ENCODE results near the gene FST. TPM values are rescaled to one million over a fixed set of nuclear protein-coding genes. Genes with fewer than 3 reads are reported as not detected.

Gene FST
- total and polyA plus RNA-seq, 2 of the 13 experiments (the other 11 are each of a cell fraction or from before 2014, with no cell fraction given) = 38.6 to 136 TPM

DNA sequence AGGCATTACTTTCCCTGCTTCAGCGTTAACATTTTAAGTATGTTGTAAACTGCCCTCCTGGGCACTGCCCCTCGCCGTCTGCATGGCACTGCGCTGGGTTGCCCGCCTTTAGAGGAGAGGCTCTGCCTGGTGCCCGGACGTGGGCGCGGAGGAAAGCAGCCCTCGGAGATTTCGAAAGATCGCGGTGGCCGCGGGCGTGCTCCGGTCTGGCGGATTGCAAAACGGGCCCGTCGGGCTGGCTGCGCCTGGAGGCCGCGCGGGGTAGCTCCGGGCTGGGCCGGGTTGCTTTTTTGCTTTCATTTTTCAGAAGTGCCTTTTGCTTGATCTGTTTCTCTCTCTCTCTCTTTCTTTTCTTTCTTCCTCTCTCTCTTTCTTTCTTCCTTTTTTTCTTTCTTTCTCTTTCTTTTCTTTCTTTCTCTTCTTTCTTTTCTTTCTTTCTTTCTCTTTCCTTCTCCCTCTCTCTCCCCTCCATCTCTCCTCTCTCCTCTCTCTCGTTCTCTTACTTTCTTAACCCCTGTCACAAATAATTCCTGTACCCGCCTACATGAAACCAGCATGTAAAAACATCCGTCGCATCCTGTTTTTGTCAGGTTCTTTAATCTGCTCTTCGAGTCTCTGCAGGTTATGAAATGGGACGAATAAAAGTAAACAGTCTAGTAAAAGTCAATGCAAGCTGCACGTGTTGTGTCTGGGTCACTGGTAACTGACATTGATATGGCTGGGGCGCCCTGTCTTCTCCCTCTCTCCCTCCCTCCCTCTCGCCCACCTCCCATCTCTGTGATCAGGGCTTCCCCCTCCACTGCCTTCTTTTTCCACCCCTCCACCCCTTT is 1.7 kb downstream of the FST start (continued):
- TF ChIP-seq ZNF788 (CRISPR knock-in tag; IDR thresholded peaks at IDR 0.05; ENCODE audit: borderline replicate concordance) (peak; percentile 16; the same call in 1 of the 2 replicates), CEBPG (CRISPR knock-in tag; IDR thresholded peaks at IDR 0.05) (peak; percentile 56), SMAD9 (CRISPR knock-in tag; IDR thresholded peaks at IDR 0.05) (no peak), HNRNPUL1 (IDR thresholded peaks at IDR 0.05; ENCODE audit: low read depth, low read length) (no peak), POLR2A (IDR thresholded peaks at IDR 0.05; ENCODE audit: insufficient read depth in 1 of 2, low read depth in 2 of 2, low read length in 2 of 2) (peak; percentile 18 to 41; a peak in 1 of 4 replicates), FOXA1 (IDR thresholded peaks at IDR 0.05) (no peak), FOXA1 (CRISPR knock-in tag; IDR thresholded peaks at IDR 0.05) (0 out of 2 replicates have a peak, but pooled peaks have one; percentile 14), ZMYM4 (CRISPR knock-in tag; IDR thresholded peaks at IDR 0.05) (0 out of 2 replicates have a peak, but pooled peaks have one; percentile 8), FOXK2 (IDR thresholded peaks at IDR 0.05) (no peak), KMT2A (CRISPR knock-in tag; IDR thresholded peaks at IDR 0.05) (peak; percentile 63; the same call in 1 of the 2 replicates), FOXJ3 (CRISPR knock-in tag; IDR thresholded peaks at IDR 0.05; ENCODE audit: borderline replicate concordance) (no peak)
- TF ChIP-seq, protein P1, sequence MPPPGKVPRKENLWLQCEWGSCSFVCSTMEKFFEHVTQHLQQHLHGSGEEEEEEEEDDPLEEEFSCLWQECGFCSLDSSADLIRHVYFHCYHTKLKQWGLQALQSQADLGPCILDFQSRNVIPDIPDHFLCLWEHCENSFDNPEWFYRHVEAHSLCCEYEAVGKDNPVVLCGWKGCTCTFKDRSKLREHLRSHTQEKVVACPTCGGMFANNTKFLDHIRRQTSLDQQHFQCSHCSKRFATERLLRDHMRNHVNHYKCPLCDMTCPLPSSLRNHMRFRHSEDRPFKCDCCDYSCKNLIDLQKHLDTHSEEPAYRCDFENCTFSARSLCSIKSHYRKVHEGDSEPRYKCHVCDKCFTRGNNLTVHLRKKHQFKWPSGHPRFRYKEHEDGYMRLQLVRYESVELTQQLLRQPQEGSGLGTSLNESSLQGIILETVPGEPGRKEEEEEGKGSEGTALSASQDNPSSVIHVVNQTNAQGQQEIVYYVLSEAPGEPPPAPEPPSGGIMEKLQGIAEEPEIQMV (CRISPR knock-in tag; IDR thresholded peaks at IDR 0.05; ENCODE audit: low read depth) = no peak
- TF ChIP-seq, protein P2, sequence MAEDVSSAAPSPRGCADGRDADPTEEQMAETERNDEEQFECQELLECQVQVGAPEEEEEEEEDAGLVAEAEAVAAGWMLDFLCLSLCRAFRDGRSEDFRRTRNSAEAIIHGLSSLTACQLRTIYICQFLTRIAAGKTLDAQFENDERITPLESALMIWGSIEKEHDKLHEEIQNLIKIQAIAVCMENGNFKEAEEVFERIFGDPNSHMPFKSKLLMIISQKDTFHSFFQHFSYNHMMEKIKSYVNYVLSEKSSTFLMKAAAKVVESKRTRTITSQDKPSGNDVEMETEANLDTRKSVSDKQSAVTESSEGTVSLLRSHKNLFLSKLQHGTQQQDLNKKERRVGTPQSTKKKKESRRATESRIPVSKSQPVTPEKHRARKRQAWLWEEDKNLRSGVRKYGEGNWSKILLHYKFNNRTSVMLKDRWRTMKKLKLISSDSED (CRISPR knock-in tag; IDR thresholded peaks at IDR 0.05) = no peak
- TF ChIP-seq, protein P3, sequence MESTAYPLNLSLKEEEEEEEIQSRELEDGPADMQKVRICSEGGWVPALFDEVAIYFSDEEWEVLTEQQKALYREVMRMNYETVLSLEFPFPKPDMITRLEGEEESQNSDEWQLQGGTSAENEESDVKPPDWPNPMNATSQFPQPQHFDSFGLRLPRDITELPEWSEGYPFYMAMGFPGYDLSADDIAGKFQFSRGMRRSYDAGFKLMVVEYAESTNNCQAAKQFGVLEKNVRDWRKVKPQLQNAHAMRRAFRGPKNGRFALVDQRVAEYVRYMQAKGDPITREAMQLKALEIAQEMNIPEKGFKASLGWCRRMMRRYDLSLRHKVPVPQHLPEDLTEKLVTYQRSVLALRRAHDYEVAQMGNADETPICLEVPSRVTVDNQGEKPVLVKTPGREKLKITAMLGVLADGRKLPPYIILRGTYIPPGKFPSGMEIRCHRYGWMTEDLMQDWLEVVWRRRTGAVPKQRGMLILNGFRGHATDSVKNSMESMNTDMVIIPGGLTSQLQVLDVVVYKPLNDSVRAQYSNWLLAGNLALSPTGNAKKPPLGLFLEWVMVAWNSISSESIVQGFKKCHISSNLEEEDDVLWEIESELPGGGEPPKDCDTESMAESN (CRISPR knock-in tag; conservative IDR thresholded peaks at IDR 0.05) = 0 out of 2 replicates have a peak, but pooled peaks have one; percentile 47
- TF ChIP-seq, protein P4, sequence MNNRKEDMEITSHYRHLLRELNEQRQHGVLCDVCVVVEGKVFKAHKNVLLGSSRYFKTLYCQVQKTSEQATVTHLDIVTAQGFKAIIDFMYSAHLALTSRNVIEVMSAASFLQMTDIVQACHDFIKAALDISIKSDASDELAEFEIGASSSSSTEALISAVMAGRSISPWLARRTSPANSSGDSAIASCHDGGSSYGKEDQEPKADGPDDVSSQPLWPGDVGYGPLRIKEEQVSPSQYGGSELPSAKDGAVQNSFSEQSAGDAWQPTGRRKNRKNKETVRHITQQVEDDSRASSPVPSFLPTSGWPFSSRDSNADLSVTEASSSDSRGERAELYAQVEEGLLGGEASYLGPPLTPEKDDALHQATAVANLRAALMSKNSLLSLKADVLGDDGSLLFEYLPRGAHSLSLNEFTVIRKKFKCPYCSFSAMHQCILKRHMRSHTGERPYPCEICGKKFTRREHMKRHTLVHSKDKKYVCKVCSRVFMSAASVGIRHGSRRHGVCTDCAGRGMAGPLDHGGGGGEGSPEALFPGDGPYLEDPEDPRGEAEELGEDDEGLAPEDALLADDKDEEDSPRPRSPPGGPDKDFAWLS (CRISPR knock-in tag; IDR thresholded peaks at IDR 0.05; ENCODE audit: borderline replicate concordance) = no peak
- TF ChIP-seq, protein P5, sequence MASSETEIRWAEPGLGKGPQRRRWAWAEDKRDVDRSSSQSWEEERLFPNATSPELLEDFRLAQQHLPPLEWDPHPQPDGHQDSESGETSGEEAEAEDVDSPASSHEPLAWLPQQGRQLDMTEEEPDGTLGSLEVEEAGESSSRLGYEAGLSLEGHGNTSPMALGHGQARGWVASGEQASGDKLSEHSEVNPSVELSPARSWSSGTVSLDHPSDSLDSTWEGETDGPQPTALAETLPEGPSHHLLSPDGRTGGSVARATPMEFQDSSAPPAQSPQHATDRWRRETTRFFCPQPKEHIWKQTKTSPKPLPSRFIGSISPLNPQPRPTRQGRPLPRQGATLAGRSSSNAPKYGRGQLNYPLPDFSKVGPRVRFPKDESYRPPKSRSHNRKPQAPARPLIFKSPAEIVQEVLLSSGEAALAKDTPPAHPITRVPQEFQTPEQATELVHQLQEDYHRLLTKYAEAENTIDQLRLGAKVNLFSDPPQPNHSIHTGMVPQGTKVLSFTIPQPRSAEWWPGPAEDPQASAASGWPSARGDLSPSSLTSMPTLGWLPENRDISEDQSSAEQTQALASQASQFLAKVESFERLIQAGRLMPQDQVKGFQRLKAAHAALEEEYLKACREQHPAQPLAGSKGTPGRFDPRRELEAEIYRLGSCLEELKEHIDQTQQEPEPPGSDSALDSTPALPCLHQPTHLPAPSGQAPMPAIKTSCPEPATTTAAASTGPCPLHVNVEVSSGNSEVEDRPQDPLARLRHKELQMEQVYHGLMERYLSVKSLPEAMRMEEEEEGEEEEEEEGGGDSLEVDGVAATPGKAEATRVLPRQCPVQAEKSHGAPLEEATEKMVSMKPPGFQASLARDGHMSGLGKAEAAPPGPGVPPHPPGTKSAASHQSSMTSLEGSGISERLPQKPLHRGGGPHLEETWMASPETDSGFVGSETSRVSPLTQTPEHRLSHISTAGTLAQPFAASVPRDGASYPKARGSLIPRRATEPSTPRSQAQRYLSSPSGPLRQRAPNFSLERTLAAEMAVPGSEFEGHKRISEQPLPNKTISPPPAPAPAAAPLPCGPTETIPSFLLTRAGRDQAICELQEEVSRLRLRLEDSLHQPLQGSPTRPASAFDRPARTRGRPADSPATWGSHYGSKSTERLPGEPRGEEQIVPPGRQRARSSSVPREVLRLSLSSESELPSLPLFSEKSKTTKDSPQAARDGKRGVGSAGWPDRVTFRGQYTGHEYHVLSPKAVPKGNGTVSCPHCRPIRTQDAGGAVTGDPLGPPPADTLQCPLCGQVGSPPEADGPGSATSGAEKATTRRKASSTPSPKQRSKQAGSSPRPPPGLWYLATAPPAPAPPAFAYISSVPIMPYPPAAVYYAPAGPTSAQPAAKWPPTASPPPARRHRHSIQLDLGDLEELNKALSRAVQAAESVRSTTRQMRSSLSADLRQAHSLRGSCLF (CRISPR knock-in tag; IDR thresholded peaks at IDR 0.05; ENCODE audit: borderline replicate concordance) = no peak

Data from HepG2 (cell line).